Transverse colon (tissue), 4 donors: ENCODE results near the gene NR2E3.

Experiments
- POLR2A ChIP-seq: fragments of 450-650 bp; IDR thresholded peaks from one replicate; pipeline ENCODE4 v1.6.1; 2016; ENCODE audit warnings: antibody characterized with exemption, mild to moderate bottlenecking, moderate library complexity
- POLR2AphosphoS5 ChIP-seq, 3 donors: sonication (generic); formaldehyde crosslinking; IDR thresholded peaks; one replicate each; pipeline ENCODE4 v1.6.1; 2016; ENCODE audit warnings: antibody characterized with exemption in 3 of 3
- TF ChIP-seq, protein P1 (sequence below), 5 experiments: fragments of 200-600 bp in 3 of 5; fragments of 450-650 bp in 2 of 5; sonication (generic) in 3 of 5; IDR thresholded peaks; 1 replicate in 2 of 5; 2 replicates in 3 of 5; pipeline ENCODE4 v1.5.1; 2016 to 2017; ENCODE audit warnings: antibody characterized with exemption in 5 of 5, inconsistent platforms in 3 of 5, mild to moderate bottlenecking in 2 of 5, moderate library complexity in 1 of 5

DNA sequence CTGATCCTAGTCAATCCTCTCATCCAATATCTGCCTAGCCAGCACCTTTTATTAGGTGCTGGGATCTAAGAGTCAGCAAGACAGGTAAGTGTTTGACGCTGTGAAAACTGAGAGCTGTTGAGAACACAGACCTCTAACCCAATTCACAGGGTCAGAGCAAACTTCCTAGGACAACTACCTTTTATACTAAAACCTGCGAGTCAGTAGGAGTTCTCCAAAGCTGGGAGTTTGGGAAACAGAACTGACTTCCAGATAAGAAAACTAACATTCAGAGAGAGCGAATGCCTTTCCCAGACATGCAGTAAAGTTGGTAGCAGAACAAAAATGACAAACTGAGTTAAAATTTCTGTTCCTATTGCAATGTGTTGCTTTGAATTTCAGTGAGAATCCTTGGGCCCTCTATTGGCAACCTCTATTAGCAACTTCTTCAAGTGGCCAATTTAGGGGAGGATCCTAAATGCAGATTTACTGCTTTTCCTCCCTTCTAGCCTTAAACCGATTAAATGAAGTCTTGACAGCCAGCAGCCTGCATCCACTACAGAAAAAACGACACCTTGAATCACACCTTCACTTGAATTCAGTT lies 11.3 kb downstream of the NR2E3 start:
- TF ChIP-seq, protein P1, sequence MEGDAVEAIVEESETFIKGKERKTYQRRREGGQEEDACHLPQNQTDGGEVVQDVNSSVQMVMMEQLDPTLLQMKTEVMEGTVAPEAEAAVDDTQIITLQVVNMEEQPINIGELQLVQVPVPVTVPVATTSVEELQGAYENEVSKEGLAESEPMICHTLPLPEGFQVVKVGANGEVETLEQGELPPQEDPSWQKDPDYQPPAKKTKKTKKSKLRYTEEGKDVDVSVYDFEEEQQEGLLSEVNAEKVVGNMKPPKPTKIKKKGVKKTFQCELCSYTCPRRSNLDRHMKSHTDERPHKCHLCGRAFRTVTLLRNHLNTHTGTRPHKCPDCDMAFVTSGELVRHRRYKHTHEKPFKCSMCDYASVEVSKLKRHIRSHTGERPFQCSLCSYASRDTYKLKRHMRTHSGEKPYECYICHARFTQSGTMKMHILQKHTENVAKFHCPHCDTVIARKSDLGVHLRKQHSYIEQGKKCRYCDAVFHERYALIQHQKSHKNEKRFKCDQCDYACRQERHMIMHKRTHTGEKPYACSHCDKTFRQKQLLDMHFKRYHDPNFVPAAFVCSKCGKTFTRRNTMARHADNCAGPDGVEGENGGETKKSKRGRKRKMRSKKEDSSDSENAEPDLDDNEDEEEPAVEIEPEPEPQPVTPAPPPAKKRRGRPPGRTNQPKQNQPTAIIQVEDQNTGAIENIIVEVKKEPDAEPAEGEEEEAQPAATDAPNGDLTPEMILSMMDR (IDR thresholded peaks at IDR 0.05) = no peak
- TF ChIP-seq POLR2A (no peak), POLR2AphosphoS5 (IDR thresholded peaks at IDR 0.05) (no peak)
